H4 (cell line): ENCODE measurements around the gene FOXO1. TPM values are rescaled to one million over a fixed set of nuclear protein-coding genes. Genes with fewer than 3 reads are reported as not detected.

ENCODE experiments used
- DNase-seq: peaks from one replicate; pipeline ENCODE4 v3.0.0-alpha.2; 2015; ENCODE audit warnings: low spot score
- total RNA-seq: library from RNA; depleted of rRNA; stranded (reverse); fragments of >200 nt; shearing (Covaris generic); gene quantifications from 2 replicates; pipeline ENCODE4 v1.2.3, GENCODE V29; 2014

The FOXO1 gene
- total RNA-seq, 1 experiment from 2014 or later: 1.7 TPM

- DNase-seq: no peak
Observed at GRCh38 chr13:40609972-40610726, 56.3 kb downstream of the FOXO1 start.

- no peak for DNase-seq
Observed at GRCh38 chr13:40608308-40608707, 58.1 kb downstream of the FOXO1 start.

- DNase-seq: no peak
Observed at GRCh38 chr13:40605573-40605972, 60.9 kb downstream of the FOXO1 start.

GRCh38 chr13:40604135-40604534, 62.3 kb downstream of the FOXO1 start:
- no peak for DNase-seq

- no peak for DNase-seq
Observed at GRCh38 chr13:40600149-40600751, 66.2 kb downstream of the FOXO1 start.

GRCh38 chr13:40599747-40600146, 66.7 kb downstream of the FOXO1 start:
- DNase-seq: no peak

- no peak for DNase-seq
Observed at GRCh38 chr13:40599124-40599523, 67.3 kb downstream of the FOXO1 start.

- DNase-seq: no peak
Observed at GRCh38 chr13:40598569-40598968, 67.9 kb downstream of the FOXO1 start.

GRCh38 chr13:40597735-40598365, 68.6 kb downstream of the FOXO1 start:
- no peak for DNase-seq

GRCh38 chr13:40596484-40596883, 70.0 kb downstream of the FOXO1 start:
- no peak for DNase-seq

- DNase-seq: no peak
Observed at GRCh38 chr13:40595693-40596092, 70.7 kb downstream of the FOXO1 start.

GRCh38 chr13:40592035-40592434, 74.4 kb downstream of the FOXO1 start:
- no peak for DNase-seq

GRCh38 chr13:40591091-40591490, 75.3 kb downstream of the FOXO1 start:
- no peak for DNase-seq

- no peak for DNase-seq
Observed at GRCh38 chr13:40590112-40590862, 76.2 kb downstream of the FOXO1 start.

GRCh38 chr13:40589285-40590109, 76.9 kb downstream of the FOXO1 start:
- peak; percentile 10 for DNase-seq

GRCh38 chr13:40588101-40588500, 78.3 kb downstream of the FOXO1 start:
- DNase-seq: no peak

- DNase-seq: no peak
Observed at GRCh38 chr13:40586886-40587565, 79.4 kb downstream of the FOXO1 start.

- peak; percentile 4 for DNase-seq
Observed at GRCh38 chr13:40585911-40586471, 80.5 kb downstream of the FOXO1 start.

- no peak for DNase-seq
Observed at GRCh38 chr13:40583738-40584137, 82.7 kb downstream of the FOXO1 start.

- no peak for DNase-seq
Observed at GRCh38 chr13:40582531-40582930, 83.9 kb downstream of the FOXO1 start.

GRCh38 chr13:40581277-40581579, 85.2 kb downstream of the FOXO1 start:
- no peak for DNase-seq
